Fibroblast of lung (primary cell): ENCODE data around the gene CPNE2.

ENCODE experiments used
- EZH2 ChIP-seq: IDR thresholded peaks from 2 replicates; pipeline ENCODE4 v1.5.1; 2012; ENCODE audit warnings: low read length, control low read depth, mild to moderate bottlenecking; ENCODE audit errors: missing control alignments
- TF ChIP-seq, protein P1 (sequence below), 2 donors: IDR thresholded peaks in 1 of 2; conservative IDR thresholded peaks in 1 of 2; 1 replicate in 1 of 2; 2 replicates in 1 of 2; pipeline ENCODE4 v1.5.1; 2011 to 2012; ENCODE audit warnings: low read length in 2 of 2, control low read depth in 1 of 2, inconsistent platforms in 1 of 2, low read depth in 1 of 2, mild to moderate bottlenecking in 1 of 2

DNA sequence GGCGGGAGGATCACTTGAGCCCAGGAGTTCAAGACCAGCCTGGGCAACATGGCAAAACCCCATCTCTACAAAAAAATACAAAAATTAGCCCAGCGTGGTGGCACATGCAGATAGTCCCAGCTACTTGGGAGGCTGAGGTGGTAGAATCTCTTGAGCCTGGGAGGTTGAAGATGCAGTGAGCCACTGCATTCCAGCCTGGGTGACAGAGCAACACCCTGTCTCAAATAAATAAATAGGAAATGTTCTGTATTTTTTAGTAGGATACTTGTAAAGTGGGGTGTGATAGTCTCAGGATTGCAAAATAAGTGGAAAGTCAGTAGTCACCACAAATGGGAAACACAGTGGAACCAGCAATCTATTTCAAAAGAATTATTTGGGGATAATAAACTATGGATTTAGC, 97.8 kb downstream of the CPNE2 start:
- TF ChIP-seq, protein P1, sequence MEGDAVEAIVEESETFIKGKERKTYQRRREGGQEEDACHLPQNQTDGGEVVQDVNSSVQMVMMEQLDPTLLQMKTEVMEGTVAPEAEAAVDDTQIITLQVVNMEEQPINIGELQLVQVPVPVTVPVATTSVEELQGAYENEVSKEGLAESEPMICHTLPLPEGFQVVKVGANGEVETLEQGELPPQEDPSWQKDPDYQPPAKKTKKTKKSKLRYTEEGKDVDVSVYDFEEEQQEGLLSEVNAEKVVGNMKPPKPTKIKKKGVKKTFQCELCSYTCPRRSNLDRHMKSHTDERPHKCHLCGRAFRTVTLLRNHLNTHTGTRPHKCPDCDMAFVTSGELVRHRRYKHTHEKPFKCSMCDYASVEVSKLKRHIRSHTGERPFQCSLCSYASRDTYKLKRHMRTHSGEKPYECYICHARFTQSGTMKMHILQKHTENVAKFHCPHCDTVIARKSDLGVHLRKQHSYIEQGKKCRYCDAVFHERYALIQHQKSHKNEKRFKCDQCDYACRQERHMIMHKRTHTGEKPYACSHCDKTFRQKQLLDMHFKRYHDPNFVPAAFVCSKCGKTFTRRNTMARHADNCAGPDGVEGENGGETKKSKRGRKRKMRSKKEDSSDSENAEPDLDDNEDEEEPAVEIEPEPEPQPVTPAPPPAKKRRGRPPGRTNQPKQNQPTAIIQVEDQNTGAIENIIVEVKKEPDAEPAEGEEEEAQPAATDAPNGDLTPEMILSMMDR (conservative IDR thresholded peaks at IDR 0.05 in 1 of 2, IDR thresholded peaks at IDR 0.05 in 1 of 2; ENCODE audit: low read depth in 1 of 2, low read length in 2 of 2), result no peak
- no peak for TF ChIP-seq EZH2
